CD1c-positive myeloid dendritic cell (primary cell): ENCODE data around the gene NOP16.

Experiments used
- DNase-seq: peaks from one replicate; pipeline ENCODE4 v3.0.0-alpha.2; 2016; ENCODE audit errors: extremely low spot score

NOP16 gene

DNA sequence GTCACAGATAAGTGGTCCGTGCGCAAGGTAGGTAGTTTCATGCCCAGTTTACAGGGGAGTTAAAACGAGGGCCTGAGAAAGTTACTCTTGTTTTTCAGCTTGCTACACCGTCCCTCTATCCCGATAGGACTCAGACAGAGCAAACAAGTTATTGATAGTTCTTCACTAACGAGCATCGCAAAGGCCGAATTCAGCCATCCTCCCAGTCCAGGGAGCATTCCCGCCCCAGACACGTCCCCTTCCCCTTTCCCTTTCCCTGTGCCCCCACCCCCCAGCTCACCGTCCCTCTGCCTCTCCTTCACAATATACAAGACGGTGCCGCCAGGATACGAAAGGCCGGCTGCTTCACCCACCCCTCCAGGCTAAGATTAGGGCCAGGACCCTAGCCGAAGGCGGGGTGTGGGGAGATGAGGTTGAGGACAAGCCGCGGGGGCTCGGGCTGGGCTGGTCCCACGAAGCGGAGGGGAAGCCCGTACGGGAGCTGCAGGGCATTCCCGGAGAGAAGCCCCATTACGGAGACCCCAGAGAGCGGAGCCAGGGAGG, 27.4 kb downstream of the NOP16 start:
- DNase-seq, result peak; percentile 6

DNA sequence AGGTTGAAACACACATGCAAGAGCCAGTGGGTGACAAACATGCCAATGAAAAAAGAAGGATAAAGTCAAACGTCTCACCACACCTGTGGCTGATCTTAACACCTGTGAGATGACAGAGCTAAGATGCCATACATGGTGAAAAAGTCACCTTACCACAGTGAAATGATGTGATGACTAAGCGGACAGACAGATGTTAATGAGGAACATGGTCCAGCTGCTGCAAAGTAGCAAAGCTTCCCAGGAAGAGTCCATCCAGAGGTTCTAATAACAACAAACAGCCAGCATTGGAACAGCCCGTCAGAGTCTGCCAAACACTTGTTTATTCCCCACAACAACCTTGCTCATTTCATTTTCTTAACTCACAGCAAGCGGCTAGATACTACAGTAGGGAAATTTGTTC, 28.7 kb downstream of the NOP16 start:
- DNase-seq, result no peak

DNA sequence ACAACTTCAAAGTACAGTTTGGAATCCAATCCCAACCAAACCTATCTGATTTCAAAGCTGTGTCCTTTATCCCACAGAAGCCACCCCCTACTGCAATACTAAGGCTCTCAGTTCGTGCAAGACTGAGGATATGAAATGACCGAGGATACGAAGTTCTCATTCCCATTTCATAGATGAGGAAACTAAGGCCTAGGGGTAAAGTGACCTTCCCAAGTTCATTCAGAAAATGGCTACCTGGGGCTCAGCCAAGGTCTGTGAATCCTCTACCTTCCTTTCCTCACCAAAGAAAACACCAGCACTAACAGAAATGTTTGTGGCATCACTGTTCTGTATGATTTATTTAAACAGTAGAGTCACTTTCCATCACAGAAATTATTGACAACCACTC, 32.2 kb downstream of the NOP16 start:
- no peak for DNase-seq

DNA sequence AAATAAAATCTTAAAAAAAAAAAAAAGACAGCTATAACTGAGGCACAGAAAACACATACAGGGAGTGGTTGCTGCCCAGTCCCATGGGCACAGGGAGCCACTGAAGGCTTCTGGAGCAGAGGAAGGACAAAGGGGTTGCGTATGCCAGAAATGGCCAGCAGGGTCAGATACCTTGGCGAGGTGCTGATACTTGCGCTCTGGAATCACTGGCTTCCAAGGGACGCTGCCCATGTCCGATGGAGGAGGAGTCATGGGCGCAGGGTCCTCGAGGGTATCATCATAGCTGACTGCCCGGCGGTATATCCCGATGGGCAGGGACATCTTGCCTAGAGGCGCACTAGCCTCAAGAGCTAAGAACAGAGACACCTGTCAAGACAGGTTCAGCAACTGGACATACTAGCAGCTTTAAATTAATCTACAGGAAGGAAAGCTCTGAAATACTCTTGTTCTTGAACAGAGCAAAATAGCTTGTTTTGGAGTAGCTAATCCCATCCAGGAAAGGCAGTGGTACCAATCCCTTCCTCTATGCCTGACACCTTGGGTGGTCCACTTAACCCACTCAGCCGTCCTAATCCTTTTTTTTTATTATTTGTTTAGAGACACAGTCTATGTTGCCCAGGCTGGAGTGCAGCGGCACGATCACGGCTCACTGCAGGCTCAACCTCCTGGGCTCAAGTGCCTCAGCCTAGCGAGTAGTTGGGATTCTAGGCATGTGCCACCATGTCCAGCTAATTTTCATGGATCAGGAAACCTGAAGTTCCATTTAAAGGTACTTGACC, 32.8 kb downstream of the NOP16 start:
- DNase-seq, result no peak

- no peak for DNase-seq
Measured at GRCh38 chr5:176353533-176353932, 34.9 kb downstream of the NOP16 start.

DNA sequence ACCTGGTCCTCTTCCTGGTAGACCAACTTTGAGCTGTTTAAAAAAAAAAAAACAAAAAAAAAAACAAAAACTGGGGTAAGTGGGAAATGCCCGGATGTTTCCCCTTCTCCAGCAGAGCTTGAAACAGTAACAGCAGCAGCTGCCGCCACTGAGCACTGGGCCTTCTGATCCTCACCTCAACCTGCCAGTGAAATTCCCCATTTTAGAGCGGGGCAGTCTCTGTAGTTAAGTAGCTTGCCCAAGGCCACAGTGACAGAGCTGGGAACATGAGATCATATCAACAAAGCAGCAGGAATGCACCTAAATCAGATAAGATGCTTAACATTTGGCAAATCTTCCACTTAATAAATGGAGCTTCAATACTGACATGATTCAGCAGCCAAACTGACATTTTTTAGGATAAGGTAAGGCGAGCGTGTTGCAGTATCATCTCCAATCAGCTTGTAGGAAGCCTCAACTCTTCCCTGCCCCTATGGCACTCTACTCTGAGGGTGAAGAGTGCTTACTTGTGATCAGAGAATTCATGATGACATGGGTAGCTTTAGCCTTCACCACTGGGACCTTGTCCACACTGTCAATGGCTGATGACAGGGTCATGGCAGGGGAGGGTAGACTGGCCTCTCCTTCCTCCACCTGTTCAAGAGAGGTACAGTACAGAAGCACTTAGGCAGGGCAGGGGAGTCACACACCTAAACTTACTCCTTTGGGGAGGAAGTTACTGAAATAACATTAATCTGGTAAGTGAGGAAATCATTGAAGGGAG, 36.1 kb downstream of the NOP16 start:
- no peak for DNase-seq

DNA sequence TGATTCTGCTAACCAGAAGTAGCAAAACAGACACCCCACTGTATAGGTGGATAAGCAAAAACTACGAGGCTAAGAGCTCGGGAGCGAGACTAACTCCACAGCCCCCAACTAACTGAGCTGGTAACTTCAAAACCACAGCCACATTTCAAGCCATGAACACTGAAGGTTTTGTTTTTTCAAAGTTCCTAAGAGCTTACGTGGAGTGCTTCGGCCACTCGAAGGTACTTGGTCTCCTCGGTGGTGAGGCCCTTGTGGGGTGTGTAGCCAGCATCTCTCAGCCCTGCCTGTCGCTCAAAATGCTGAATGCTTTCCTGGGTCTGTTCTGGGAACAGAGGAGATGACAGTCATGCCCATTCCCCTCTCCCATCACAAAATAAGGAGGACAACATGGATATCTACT, 38.0 kb downstream of the NOP16 start:
- DNase-seq, result no peak

DNA sequence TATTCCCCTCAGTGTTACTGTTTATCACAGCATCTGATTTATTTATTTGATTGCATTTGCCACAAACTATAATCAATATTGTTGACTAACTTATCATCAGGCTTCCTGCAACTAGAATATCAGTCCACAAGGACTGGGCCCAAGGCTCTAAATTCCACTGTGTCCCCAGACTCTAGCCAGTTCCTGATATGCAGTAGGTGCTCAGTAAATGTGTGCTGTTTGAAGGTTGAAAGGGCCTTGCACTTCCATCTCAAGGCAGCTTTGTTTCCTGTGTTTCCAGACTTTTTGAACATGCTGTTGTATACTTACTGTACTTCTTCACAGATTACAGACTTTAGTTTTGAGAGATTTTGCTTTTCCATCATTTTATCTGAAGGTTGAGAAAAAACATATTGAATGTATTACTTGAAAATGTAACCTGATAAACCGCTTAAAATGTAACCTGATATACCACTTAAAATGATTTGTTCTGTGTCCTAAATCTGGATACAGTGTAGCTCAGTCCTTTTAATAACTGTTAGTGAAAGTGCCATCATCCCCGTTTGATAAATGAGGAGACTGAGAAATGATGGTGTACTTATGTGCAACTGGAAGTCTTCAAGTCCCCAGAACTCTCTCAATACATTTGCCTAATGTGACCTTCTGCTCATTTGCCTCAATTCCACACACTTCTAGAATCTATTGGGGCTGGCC, 45.5 kb downstream of the NOP16 start:
- no peak for DNase-seq

DNA sequence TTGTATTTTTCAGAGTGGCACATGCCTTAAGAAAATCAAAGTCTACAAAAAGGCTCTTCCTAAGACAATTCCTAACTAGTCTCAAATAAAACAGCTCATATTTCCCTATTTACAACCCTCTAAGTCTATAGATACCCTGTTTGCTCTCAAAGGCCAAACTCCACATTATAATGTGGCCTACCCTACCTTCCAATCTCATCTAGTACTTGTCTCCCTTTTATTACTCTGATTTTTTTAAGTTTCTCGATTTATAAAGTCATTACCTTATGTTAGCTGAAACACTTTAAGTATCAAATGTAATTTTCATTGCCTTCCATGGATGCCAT, 46.3 kb downstream of the NOP16 start:
- no peak for DNase-seq

- no peak for DNase-seq
Measured at GRCh38 chr5:176341325-176342157, 46.9 kb downstream of the NOP16 start.

- DNase-seq, result no peak
Measured at GRCh38 chr5:176339304-176339703, 49.1 kb downstream of the NOP16 start.

GRCh38 chr5:176337913-176338312, 50.5 kb downstream of the NOP16 start:
- no peak for DNase-seq

GRCh38 chr5:176334031-176334770, 54.2 kb downstream of the NOP16 start:
- no peak for DNase-seq
